ENCODE results near the gene SPSB2.

SPSB2 gene

GRCh38 chr12:6860942-6861341 lies 12.2 kb downstream of the SPSB2 start:
- ChIA-PET POLR2A (no interaction called here), CTCF (interaction anchor here (1.5 to 1.6 kb wide), 2 partner anchors 9 to 11 kb away, joined by 6 to 9 read pairs; partner anchors contain the start of genes SPSB2 and USP5)

GRCh38 chr12:6860116-6860515 lies 13.0 kb downstream of the SPSB2 start:
- no peaks in the 10 kb centered on the region for H3K4me1 ChIP-seq (ENCODE audit: control extremely low read depth in 1 of 4, control insufficient read depth in 4 of 4, insufficient read depth in 4 of 4, low read length in 3 of 4)
- ChIA-PET CTCF (interaction anchor here (1.2 kb wide), 1 partner anchor 8 kb away, joined by 4 read pairs; no protein-coding TSS in a partner anchor), POLR2A (no interaction called here)
- no peaks in the 10 kb centered on the region for H3K27me3 ChIP-seq (replicated peaks in 2 of 5; ENCODE audit: control insufficient read depth in 4 of 5, insufficient read depth in 5 of 5, low read length in 4 of 5)
- no peak overlapping the region for H3K27ac ChIP-seq (ENCODE audit: insufficient read depth in 1 of 2, low read depth in 1 of 2, low read length in 2 of 2, poor library complexity in 1 of 2, severe bottlenecking in 2 of 2)
- H3K9me3 ChIP-seq (ENCODE audit: control extremely low read depth in 1 of 5, control insufficient read depth in 4 of 5, insufficient read depth in 2 of 5, low read depth in 1 of 5, low read length in 4 of 5), result no peaks in the 10 kb centered on the region
- WGBS (ENCODE audit: insufficient coverage), result 97% methylated on average over 9 of the region's 9 CpGs
- no peak overlapping the region for H3K4me3 ChIP-seq (ENCODE audit: control insufficient read depth in 1 of 7, extremely low read depth in 1 of 7, insufficient read depth in 4 of 7, low read depth in 2 of 7, low read length in 6 of 7)
- no peak for DNase-seq
- H3K36me3 ChIP-seq (ENCODE audit: control insufficient read depth in 4 of 4, insufficient read depth in 4 of 4, low read length in 3 of 4), result peaks cover 29 to 96% (median 82%) of the 10 kb centered on the region in 4 experiments

More at GRCh38 chr12:6860942-6861341, 12.2 kb downstream of the SPSB2 start:
- Histone ChIP-seq H3K4me1 (ENCODE audit: control extremely low read depth in 1 of 4, control insufficient read depth in 4 of 4, insufficient read depth in 4 of 4, low read length in 3 of 4) (no peaks in the 10 kb centered on the region), H3K27me3 (replicated peaks in 2 of 5; ENCODE audit: control insufficient read depth in 4 of 5, insufficient read depth in 5 of 5, low read length in 4 of 5) (no peaks in the 10 kb centered on the region), H3K9me3 (ENCODE audit: control extremely low read depth in 1 of 5, control insufficient read depth in 4 of 5, insufficient read depth in 2 of 5, low read depth in 1 of 5, low read length in 4 of 5) (no peaks in the 10 kb centered on the region), H3K27ac (ENCODE audit: insufficient read depth in 1 of 2, low read depth in 1 of 2, low read length in 2 of 2, poor library complexity in 1 of 2, severe bottlenecking in 2 of 2) (no peak overlapping the region), H3K36me3 (ENCODE audit: control insufficient read depth in 4 of 4, insufficient read depth in 4 of 4, low read length in 3 of 4) (peaks cover 26 to 95% (median 81%) of the 10 kb centered on the region in 4 experiments), H3K4me3 (ENCODE audit: control insufficient read depth in 1 of 7, extremely low read depth in 1 of 7, insufficient read depth in 4 of 7, low read depth in 2 of 7, low read length in 6 of 7) (no peak overlapping the region)
- WGBS (ENCODE audit: insufficient coverage), result 94% methylated on average over 7 of the region's 7 CpGs
- no peak for DNase-seq

GRCh38 chr12:6858799-6859198 lies 14.3 kb downstream of the SPSB2 start:
- Histone ChIP-seq H3K36me3 (ENCODE audit: control insufficient read depth in 4 of 4, insufficient read depth in 4 of 4, low read length in 3 of 4) (peaks cover 29 to 91% (median 77%) of the 10 kb centered on the region in 4 experiments), H3K27ac (ENCODE audit: insufficient read depth in 1 of 2, low read depth in 1 of 2, low read length in 2 of 2, poor library complexity in 1 of 2, severe bottlenecking in 2 of 2) (no peak overlapping the region), H3K4me3 (ENCODE audit: control insufficient read depth in 1 of 7, extremely low read depth in 1 of 7, insufficient read depth in 4 of 7, low read depth in 2 of 7, low read length in 6 of 7) (no peak overlapping the region), H3K27me3 (replicated peaks in 2 of 5; ENCODE audit: control insufficient read depth in 4 of 5, insufficient read depth in 5 of 5, low read length in 4 of 5) (no peaks in the 10 kb centered on the region), H3K4me1 (ENCODE audit: control extremely low read depth in 1 of 4, control insufficient read depth in 4 of 4, insufficient read depth in 4 of 4, low read length in 3 of 4) (peaks cover 0 to 5% (median 2%) of the 10 kb centered on the region in 4 experiments), H3K9me3 (ENCODE audit: control extremely low read depth in 1 of 5, control insufficient read depth in 4 of 5, insufficient read depth in 2 of 5, low read depth in 1 of 5, low read length in 4 of 5) (no peaks in the 10 kb centered on the region)
- 100% methylated on average over 1 of the region's 2 CpGs for WGBS (ENCODE audit: insufficient coverage)
- CTCF ChIA-PET, result interaction anchor here (0.7 to 0.9 kb wide), 2 partner anchors 14 to 110 kb away, joined by 3 read pairs; partner anchors contain the start of gene SPSB2
- DNase-seq, result no peak
- POLR2A ChIA-PET, result no interaction called here

- Histone ChIP-seq H3K4me3 (ENCODE audit: control insufficient read depth in 1 of 7, extremely low read depth in 1 of 7, insufficient read depth in 4 of 7, low read depth in 2 of 7, low read length in 6 of 7) (no peak overlapping the region), H3K9me3 (ENCODE audit: control extremely low read depth in 1 of 5, control insufficient read depth in 4 of 5, insufficient read depth in 2 of 5, low read depth in 1 of 5, low read length in 4 of 5) (no peaks in the 10 kb centered on the region), H3K4me1 (ENCODE audit: control extremely low read depth in 1 of 4, control insufficient read depth in 4 of 4, insufficient read depth in 4 of 4, low read length in 3 of 4) (peaks cover 3 to 28% (median 22%) of the 10 kb centered on the region in 4 experiments), H3K36me3 (ENCODE audit: control insufficient read depth in 4 of 4, insufficient read depth in 4 of 4, low read length in 3 of 4) (peaks cover 22 to 59% (median 47%) of the 10 kb centered on the region in 4 experiments), H3K27ac (ENCODE audit: insufficient read depth in 1 of 2, low read depth in 1 of 2, low read length in 2 of 2, poor library complexity in 1 of 2, severe bottlenecking in 2 of 2) (peak overlapping the region in 1 of 2 experiments; percentile 25), H3K27me3 (replicated peaks in 2 of 5; ENCODE audit: control insufficient read depth in 4 of 5, insufficient read depth in 5 of 5, low read length in 4 of 5) (no peaks in the 10 kb centered on the region)
- ChIA-PET POLR2A (no interaction called here), CTCF (interaction anchor here (0.7 to 6.8 kb wide), 6 partner anchors 11 to 102 kb away, joined by 3 to 85 read pairs (median 4); partner anchors contain the start of genes MLF2, SPSB2 and TPI1)
- 95% methylated on average over 10 of the region's 14 CpGs for WGBS (ENCODE audit: insufficient coverage)
- DNase-seq, result no peak
Measured at GRCh38 chr12:6855322-6855721, 17.8 kb downstream of the SPSB2 start.

- Histone ChIP-seq H3K27me3 (replicated peaks in 2 of 5; ENCODE audit: control insufficient read depth in 4 of 5, insufficient read depth in 5 of 5, low read length in 4 of 5) (no peaks in the 10 kb centered on the region), H3K36me3 (ENCODE audit: control insufficient read depth in 4 of 4, insufficient read depth in 4 of 4, low read length in 3 of 4) (peaks cover 23 to 59% (median 40%) of the 10 kb centered on the region in 4 experiments), H3K4me3 (ENCODE audit: control insufficient read depth in 1 of 7, extremely low read depth in 1 of 7, insufficient read depth in 4 of 7, low read depth in 2 of 7, low read length in 6 of 7) (no peak overlapping the region), H3K9me3 (ENCODE audit: control extremely low read depth in 1 of 5, control insufficient read depth in 4 of 5, insufficient read depth in 2 of 5, low read depth in 1 of 5, low read length in 4 of 5) (no peaks in the 10 kb centered on the region), H3K27ac (ENCODE audit: insufficient read depth in 1 of 2, low read depth in 1 of 2, low read length in 2 of 2, poor library complexity in 1 of 2, severe bottlenecking in 2 of 2) (no peak overlapping the region), H3K4me1 (ENCODE audit: control extremely low read depth in 1 of 4, control insufficient read depth in 4 of 4, insufficient read depth in 4 of 4, low read length in 3 of 4) (peaks cover 5 to 41% (median 32%) of the 10 kb centered on the region in 4 experiments)
- WGBS (ENCODE audit: insufficient coverage), result 95% methylated on average over 5 of the region's 6 CpGs
- no peak for DNase-seq
- ChIA-PET CTCF (interaction anchor here (1.2 to 6.8 kb wide), 6 partner anchors 12 to 94 kb away, joined by 3 to 85 read pairs (median 6); partner anchors contain the start of genes SPSB2 and TPI1), POLR2A (interaction anchor here (1.5 kb wide), 1 partner anchor 13 kb away, joined by 7 read pairs; the partner anchor contains the start of gene TPI1)
Measured at GRCh38 chr12:6854036-6854435, 19.1 kb downstream of the SPSB2 start.

GRCh38 chr12:6853626-6854025 lies 19.5 kb downstream of the SPSB2 start:
- WGBS (ENCODE audit: insufficient coverage), result 100% methylated on average over 1 of the region's 1 CpG
- Histone ChIP-seq H3K9me3 (ENCODE audit: control extremely low read depth in 1 of 5, control insufficient read depth in 4 of 5, insufficient read depth in 2 of 5, low read depth in 1 of 5, low read length in 4 of 5) (no peaks in the 10 kb centered on the region), H3K4me3 (ENCODE audit: control insufficient read depth in 1 of 7, extremely low read depth in 1 of 7, insufficient read depth in 4 of 7, low read depth in 2 of 7, low read length in 6 of 7) (peak overlapping the region in 1 of 7 experiments; percentile 90), H3K36me3 (ENCODE audit: control insufficient read depth in 4 of 4, insufficient read depth in 4 of 4, low read length in 3 of 4) (peaks cover 23 to 59% (median 40%) of the 10 kb centered on the region in 4 experiments), H3K27ac (ENCODE audit: insufficient read depth in 1 of 2, low read depth in 1 of 2, low read length in 2 of 2, poor library complexity in 1 of 2, severe bottlenecking in 2 of 2) (peak overlapping the region in 1 of 2 experiments; percentile 60), H3K4me1 (ENCODE audit: control extremely low read depth in 1 of 4, control insufficient read depth in 4 of 4, insufficient read depth in 4 of 4, low read length in 3 of 4) (peaks cover 5 to 41% (median 32%) of the 10 kb centered on the region in 4 experiments), H3K27me3 (replicated peaks in 2 of 5; ENCODE audit: control insufficient read depth in 4 of 5, insufficient read depth in 5 of 5, low read length in 4 of 5) (no peaks in the 10 kb centered on the region)
- no peak for DNase-seq
- ChIA-PET POLR2A (interaction anchor here (1.5 kb wide), 1 partner anchor 14 kb away, joined by 7 read pairs; the partner anchor contains the start of gene TPI1), CTCF (interaction anchor here (0.8 to 6.8 kb wide), 9 partner anchors 9 to 100 kb away, joined by 3 to 85 read pairs (median 3); partner anchors contain the start of genes MLF2, SPSB2 and TPI1)

All from common myeloid progenitor, CD34-positive (primary cell).